Limb (tissue), 2 donors: ENCODE measurements around the gene IL1RAPL1.

Experiments
- DNase-seq, 2 donors: peaks; one replicate each; pipeline ENCODE4 v3.0.0-alpha.2; 2016; ENCODE audit errors: extremely low spot score in 2 of 2

Gene IL1RAPL1

DNA sequence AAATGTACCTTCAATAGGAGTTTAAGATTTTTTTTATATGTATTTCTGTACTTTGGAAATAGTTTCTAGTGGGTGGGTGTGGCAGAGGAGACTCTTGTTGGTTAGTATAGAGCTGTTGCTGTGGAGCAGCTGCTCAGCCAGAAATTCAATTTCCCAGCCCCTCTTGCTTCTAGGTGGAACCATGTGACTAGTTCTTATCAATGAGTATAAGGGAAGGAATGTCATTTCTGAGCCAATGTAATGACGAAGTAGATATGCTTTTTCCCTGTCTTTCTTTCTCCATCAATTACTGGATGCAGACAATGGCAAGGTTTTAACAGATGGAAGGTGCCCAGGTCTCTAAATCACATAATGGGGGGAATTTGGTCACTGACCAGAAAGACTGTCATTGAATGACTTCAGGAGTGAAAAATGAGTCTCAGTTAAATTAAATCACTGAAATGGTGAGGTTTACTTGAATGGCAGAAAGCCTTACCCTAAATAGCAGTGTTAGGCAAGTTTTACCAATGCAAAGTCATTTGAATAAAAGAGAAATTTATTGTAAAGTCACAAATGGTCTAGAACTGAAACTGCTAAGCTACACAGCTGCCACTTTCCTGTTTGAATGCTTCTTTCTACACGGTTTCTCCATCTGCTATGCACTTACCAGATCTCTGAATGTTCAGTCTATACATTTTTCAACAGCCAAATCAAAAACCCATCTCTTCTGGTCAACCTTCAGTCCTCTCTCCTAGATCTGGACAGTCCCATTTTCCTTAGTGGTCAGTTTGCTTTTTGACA is 832.7 kb downstream of the IL1RAPL1 start:
- DNase-seq, result no peak

- no peak for DNase-seq
These were observed 834.8 kb downstream of the IL1RAPL1 start for GRCh38 chrX:29422034-29422433.

DNA sequence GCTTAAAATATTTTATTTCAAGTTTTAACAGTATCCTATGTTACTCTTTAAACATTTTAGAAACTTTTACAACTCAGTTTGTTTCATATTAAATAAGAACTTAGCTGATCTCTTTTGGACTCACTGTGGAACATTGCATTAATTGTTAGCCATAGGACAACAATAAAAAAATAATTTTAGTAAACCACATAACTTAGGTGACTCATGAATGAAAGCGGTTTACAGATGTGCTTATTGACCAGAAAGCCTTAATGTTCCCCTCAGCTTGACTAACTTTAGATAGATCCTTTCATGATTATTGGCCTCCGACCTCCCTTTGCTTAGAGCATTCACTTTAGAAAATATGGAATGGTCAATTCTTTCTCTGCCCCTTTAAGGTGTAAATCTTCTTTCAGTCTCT is 844.6 kb downstream of the IL1RAPL1 start:
- DNase-seq, result no peak

GRCh38 chrX:29432534-29432933 is 845.3 kb downstream of the IL1RAPL1 start:
- no peak for DNase-seq

- no peak for DNase-seq
These were observed 847.7 kb downstream of the IL1RAPL1 start for GRCh38 chrX:29434939-29435338.

GRCh38 chrX:29435396-29435795 is 848.1 kb downstream of the IL1RAPL1 start:
- DNase-seq, result no peak

- DNase-seq, result no peak
These were observed 860.6 kb downstream of the IL1RAPL1 start for GRCh38 chrX:29447867-29448266.

GRCh38 chrX:29453333-29453732 is 866.1 kb downstream of the IL1RAPL1 start:
- no peak for DNase-seq

DNA sequence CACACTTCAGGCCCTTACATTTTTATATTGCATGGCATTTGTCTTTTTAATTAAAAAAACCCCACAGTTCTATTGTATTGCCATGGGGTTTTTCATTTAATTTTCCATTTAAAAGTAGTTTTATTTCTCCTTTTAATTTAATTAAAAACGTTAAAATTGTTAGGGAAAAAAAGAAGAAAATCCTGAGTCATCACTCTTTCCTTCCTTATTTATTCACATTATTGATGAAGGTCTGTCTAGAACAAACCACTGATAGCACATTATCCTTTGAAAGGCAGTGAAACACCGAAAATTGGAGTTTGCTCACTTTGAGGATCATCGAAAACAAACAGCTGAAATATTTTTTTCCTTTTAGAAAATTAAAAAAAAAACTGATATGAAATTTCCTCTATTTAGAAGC is 868.5 kb downstream of the IL1RAPL1 start:
- no peak for DNase-seq

DNA sequence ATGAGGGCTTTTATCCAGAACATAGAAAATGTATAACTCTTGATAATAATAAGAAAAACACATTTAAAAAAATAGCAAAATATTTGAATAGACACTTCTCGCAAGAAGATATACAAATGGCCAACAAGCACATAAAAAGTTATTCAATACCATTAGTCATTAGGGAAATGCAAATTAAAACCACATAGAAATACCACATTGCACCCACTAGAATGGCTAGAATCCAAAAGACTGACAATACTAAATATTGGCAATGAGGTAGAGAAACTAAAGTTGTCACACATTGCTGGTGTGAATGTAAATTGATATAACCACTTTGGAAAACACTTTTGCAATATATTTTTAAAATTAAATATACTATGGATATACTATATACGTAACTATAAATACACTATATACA is 873.8 kb downstream of the IL1RAPL1 start:
- DNase-seq, result no peak

- no peak for DNase-seq
These were observed 879.2 kb downstream of the IL1RAPL1 start for GRCh38 chrX:29466456-29466855.

GRCh38 chrX:29468911-29469494 is 881.8 kb downstream of the IL1RAPL1 start:
- no peak for DNase-seq

- no peak for DNase-seq
These were observed 882.8 kb downstream of the IL1RAPL1 start for GRCh38 chrX:29470030-29470429.

DNA sequence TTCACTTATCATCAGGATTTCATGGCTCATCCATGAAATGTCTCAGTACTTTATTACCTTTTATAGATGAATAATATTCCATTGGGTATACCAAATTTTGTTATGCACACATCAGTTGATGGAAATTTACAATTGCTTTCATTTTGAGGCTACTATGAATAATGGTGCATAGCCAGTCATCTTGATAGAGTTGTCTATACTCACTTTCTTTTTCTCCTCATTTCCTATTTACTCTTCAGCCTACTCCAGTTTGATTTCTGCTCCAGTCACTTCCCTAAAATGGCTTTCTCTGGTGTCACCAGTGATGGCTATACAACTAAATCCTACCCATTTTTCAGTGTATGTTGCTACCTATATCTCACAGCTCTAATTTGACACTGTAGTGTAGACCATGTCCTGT is 884.6 kb downstream of the IL1RAPL1 start:
- no peak for DNase-seq

DNA sequence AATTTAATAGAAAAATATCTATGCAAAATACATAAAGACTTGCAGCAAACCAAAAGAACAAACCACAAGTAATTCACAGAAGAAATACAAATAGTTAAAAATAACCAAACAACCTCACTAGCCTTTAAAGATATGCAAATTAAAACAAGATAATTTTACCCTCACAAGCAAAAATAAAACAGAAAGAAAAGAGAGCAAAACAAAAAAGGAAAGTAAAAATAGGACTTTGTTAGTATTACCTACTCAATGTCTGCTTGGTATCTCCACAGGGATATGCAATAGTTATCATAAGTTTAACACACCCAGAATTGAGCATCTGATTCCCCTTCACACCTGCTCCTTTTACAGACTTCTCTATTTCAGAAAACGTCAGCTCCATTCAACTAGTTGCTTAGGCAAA is 890.6 kb downstream of the IL1RAPL1 start:
- no peak for DNase-seq

GRCh38 chrX:29478336-29479069 is 891.3 kb downstream of the IL1RAPL1 start:
- DNase-seq, result no peak

- no peak for DNase-seq
These were observed 900.0 kb downstream of the IL1RAPL1 start for GRCh38 chrX:29487214-29487613.

DNA sequence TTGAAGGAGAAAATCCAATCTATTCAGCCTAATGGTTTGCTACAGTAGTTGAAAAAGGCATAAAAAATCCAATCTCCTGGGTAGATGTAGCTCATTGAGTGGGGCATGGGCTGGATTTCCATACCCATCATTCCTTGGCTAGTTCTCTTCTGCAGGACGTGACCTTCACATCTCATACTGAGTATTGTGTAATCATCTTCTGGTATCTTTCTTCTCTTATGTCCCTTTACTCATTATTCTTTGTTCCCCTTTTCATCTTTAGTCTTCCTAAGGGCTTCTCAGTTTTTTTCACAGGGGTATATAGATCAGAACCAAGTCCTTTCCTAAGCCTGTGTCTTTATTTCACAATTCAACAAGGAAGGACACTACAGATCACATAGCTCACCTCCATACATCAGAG is 900.5 kb downstream of the IL1RAPL1 start:
- no peak for DNase-seq

DNA sequence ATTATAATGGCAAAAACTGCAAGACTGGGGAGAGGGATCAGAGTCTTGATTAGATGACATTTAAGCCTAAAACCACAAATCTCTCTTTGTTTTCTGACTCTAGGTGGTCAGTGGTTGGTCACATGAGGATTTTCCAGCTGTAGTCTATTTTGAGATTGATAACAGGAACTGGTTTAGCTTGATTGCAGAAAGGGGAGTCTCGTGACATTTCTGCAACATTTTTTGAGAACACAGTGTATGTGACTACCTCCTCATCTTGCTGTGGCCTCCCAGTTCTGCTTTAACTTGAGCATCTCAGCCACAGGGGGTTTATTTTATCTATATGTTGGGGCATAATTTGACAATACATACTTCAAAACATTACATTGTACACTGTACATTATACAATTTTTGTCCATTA is 901.7 kb downstream of the IL1RAPL1 start:
- no peak for DNase-seq

DNA sequence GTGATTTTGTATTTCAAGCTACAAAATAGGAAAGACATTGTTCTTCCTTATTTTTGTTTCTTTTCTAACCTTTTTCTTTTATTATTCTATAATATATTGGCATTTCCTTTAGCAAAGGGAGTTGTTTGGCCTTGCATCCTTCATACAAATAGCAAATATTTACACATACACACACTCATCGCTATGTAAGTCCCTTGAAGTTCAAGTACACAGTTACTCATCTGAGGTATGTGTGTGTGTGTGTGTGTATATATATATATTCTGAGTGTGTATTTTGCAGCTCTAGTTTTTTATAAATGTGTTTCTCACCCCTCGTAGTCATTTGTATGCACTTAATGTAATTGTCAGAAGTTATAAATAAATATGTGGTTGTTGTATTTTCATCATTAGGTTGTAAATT is 903.4 kb downstream of the IL1RAPL1 start:
- DNase-seq, result no peak

GRCh38 chrX:29491659-29492058 is 904.4 kb downstream of the IL1RAPL1 start:
- DNase-seq, result no peak

DNA sequence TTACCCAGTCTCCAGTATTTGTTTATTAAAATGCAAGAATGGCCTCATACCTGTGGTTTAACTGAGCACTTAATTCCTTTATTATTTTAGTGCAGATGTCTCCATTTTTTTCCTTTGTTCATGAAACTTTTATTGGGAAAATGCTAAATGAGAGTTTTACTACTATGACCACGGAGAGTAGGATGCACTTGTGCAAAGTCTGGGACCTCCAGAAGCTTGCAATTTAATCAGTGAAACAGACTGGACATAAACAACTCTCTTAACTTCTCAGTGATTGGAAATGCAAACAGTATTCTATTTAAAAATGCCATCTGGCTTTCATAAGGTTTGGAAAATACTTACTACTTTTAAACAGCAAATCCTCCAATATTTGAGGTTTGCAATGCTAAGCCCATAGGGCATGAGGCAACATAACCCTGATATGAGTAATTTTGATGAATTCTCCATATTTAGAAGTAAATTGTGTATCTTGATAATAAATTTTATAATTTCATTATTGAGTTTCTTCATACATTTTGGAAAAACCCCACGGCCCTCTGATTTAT is 909.5 kb downstream of the IL1RAPL1 start:
- DNase-seq, result no peak
